H9 (cell line): ENCODE data around the gene TMPRSS9. TPM values are rescaled to one million over a fixed set of nuclear protein-coding genes. Genes with fewer than 3 reads are reported as not detected.

Experiments
- DNase-seq: peaks from one replicate; pipeline ENCODE4 v3.0.0-alpha.2; 2017
- H2AFZ ChIP-seq: one replicate; pipeline ENCODE4 v1.6.1; 2013; ENCODE audit warnings: mild to moderate bottlenecking, low read length, control low read depth, moderate library complexity
- H2AK5ac ChIP-seq: 2 replicates; pipeline ENCODE4 v1.6.1; 2013; ENCODE audit warnings: low read length, control low read depth, mixed read lengths; ENCODE audit not compliant: insufficient read length
- H2BK120ac ChIP-seq: one replicate; pipeline ENCODE4 v1.6.1; 2013; ENCODE audit warnings: low read depth, mild to moderate bottlenecking, low read length, control low read depth, inconsistent platforms; ENCODE audit not compliant: poor library complexity, severe bottlenecking
- H2BK12ac ChIP-seq: 2 replicates; pipeline ENCODE4 v1.6.1; 2013; ENCODE audit warnings: low read length, control low read depth, mixed read lengths, low read depth; ENCODE audit not compliant: insufficient read length
- H2BK15ac ChIP-seq: 2 replicates; pipeline ENCODE4 v1.6.1; 2013; ENCODE audit warnings: low read depth, low read length, control low read depth
- H2BK20ac ChIP-seq: one replicate; pipeline ENCODE4 v1.6.1; 2013; ENCODE audit warnings: low read depth, mild to moderate bottlenecking, low read length, control low read depth, inconsistent platforms; ENCODE audit not compliant: poor library complexity, severe bottlenecking
- H2BK5ac ChIP-seq: 2 replicates; pipeline ENCODE4 v1.6.1; 2013; ENCODE audit warnings: low read length, control low read depth, mixed read lengths; ENCODE audit not compliant: insufficient read length
- H3K14ac ChIP-seq: 2 replicates; pipeline ENCODE4 v1.6.1; 2013; ENCODE audit warnings: low read length, control low read depth; ENCODE audit not compliant: insufficient read depth
- H3K18ac ChIP-seq: 2 replicates; pipeline ENCODE4 v1.6.1; 2013; ENCODE audit warnings: low read depth, mild to moderate bottlenecking, mixed read lengths, low read length, control low read depth; ENCODE audit not compliant: insufficient read length
- H3K23ac ChIP-seq: 2 replicates; pipeline ENCODE4 v1.6.1; 2013; ENCODE audit warnings: low read length, control low read depth, mixed read lengths, low read depth; ENCODE audit not compliant: insufficient read length
- H3K23me2 ChIP-seq: 2 replicates; pipeline ENCODE4 v1.6.1; 2013; ENCODE audit warnings: low read depth, mild to moderate bottlenecking, mixed read lengths, low read length, control low read depth; ENCODE audit not compliant: insufficient read length, poor library complexity, severe bottlenecking
- H3K27ac ChIP-seq: 2 replicates; pipeline ENCODE4 v1.5.1; 2013; ENCODE audit warnings: low read length, control low read depth, mixed read lengths, low read depth; ENCODE audit not compliant: insufficient read length
- H3K27me3 ChIP-seq: 2 replicates; pipeline ENCODE4 v1.6.1; 2013; ENCODE audit warnings: low read length, control low read depth, inconsistent platforms; ENCODE audit not compliant: insufficient read depth
- H3K4ac ChIP-seq: 2 replicates; pipeline ENCODE4 v1.6.1; 2013; ENCODE audit warnings: low read depth, mild to moderate bottlenecking, control low read depth, inconsistent platforms, low read length, moderate library complexity
- H3K4me1 ChIP-seq: 2 replicates; pipeline ENCODE4 v1.6.1; 2013; ENCODE audit warnings: low read length, control low read depth, inconsistent platforms; ENCODE audit not compliant: insufficient read depth
- H3K4me2 ChIP-seq: 2 replicates; pipeline ENCODE4 v1.6.1; 2013; ENCODE audit warnings: low read length, control low read depth, mixed read lengths; ENCODE audit not compliant: insufficient read length, insufficient read depth
- H3K56ac ChIP-seq: 2 replicates; pipeline ENCODE4 v1.6.1; 2013; ENCODE audit warnings: low read depth, mild to moderate bottlenecking, mixed read lengths, low read length, control low read depth; ENCODE audit not compliant: insufficient read length
- H3K79me1 ChIP-seq: 2 replicates; pipeline ENCODE4 v1.6.1; 2013; ENCODE audit warnings: low read depth, mild to moderate bottlenecking, moderate library complexity, low read length, control low read depth, inconsistent platforms; ENCODE audit not compliant: insufficient read depth, poor library complexity, severe bottlenecking
- H3K79me2 ChIP-seq: 2 replicates; pipeline ENCODE4 v1.6.1; 2013; ENCODE audit warnings: low read length, control low read depth, inconsistent platforms; ENCODE audit not compliant: insufficient read depth
- H3K9ac ChIP-seq: 2 replicates; pipeline ENCODE4 v1.6.1; 2013; ENCODE audit warnings: low read length, control low read depth, mixed read lengths; ENCODE audit not compliant: insufficient read length; ENCODE audit errors: extremely low read depth
- H3K9me3 ChIP-seq: one replicate; pipeline ENCODE4 v1.6.1; 2013; ENCODE audit warnings: low read depth, low read length, inconsistent platforms; ENCODE audit not compliant: control insufficient read depth
- H3T11ph ChIP-seq: one replicate; pipeline ENCODE4 v1.6.1; 2013; ENCODE audit warnings: mild to moderate bottlenecking, low read length, control low read depth, inconsistent platforms
- H4K20me1 ChIP-seq: one replicate; pipeline ENCODE4 v1.6.1; 2013; ENCODE audit not compliant: control insufficient read depth, insufficient read length, insufficient read depth
- H4K5ac ChIP-seq: 2 replicates; pipeline ENCODE4 v1.6.1; 2013; ENCODE audit warnings: low read depth, mild to moderate bottlenecking, mixed read lengths, low read length, control low read depth; ENCODE audit not compliant: insufficient read length
- H4K8ac ChIP-seq: replicated peaks from 2 replicates; pipeline ENCODE4 v1.6.1; 2013; ENCODE audit warnings: low read length, control low read depth, mixed read lengths, low read depth; ENCODE audit not compliant: insufficient read length
- H4K91ac ChIP-seq: 2 replicates; pipeline ENCODE4 v1.6.1; 2013; ENCODE audit warnings: low read depth, mild to moderate bottlenecking, moderate library complexity, mixed read lengths, low read length, control low read depth; ENCODE audit not compliant: insufficient read length
- H3K27ac Mint-ChIP-seq, 3 experiments: 2 replicates in 2 of 3; 3 replicates in 1 of 3; pipeline ENCODE4 v1.8.0; 2020 to 2021; ENCODE audit warnings: mixed read lengths in 3 of 3, mild to moderate bottlenecking in 1 of 3, moderate library complexity in 1 of 3
- H3K27me3 Mint-ChIP-seq: 2 replicates; pipeline ENCODE4 v1.8.0; 2021; ENCODE audit warnings: low read depth, mild to moderate bottlenecking, moderate library complexity, mixed read lengths
- H3K36me3 Mint-ChIP-seq, 3 experiments: 2 replicates in 2 of 3; 3 replicates in 1 of 3; pipeline ENCODE4 v1.8.0; 2020 to 2021; ENCODE audit warnings: low read depth in 3 of 3, mixed read lengths in 3 of 3; ENCODE audit not compliant: insufficient read depth in 1 of 3
- H3K4me1 Mint-ChIP-seq, 2 experiments: 2 replicates each; pipeline ENCODE4 v1.8.0; 2020; ENCODE audit warnings: mixed read lengths in 2 of 2
- H3K4me3 Mint-ChIP-seq, 2 experiments: 2 replicates in 1 of 2; 3 replicates in 1 of 2; pipeline ENCODE4 v1.8.0; 2020 to 2021; ENCODE audit warnings: mild to moderate bottlenecking in 2 of 2, mixed read lengths in 2 of 2, moderate library complexity in 1 of 2
- H3K9me3 Mint-ChIP-seq, 2 experiments: 2 replicates in 1 of 2; 3 replicates in 1 of 2; pipeline ENCODE4 v1.8.0; 2020; ENCODE audit warnings: mild to moderate bottlenecking in 2 of 2, mixed read lengths in 2 of 2, moderate library complexity in 1 of 2
- WGBS: extraction: QIAGEN DNeasy Blood & Tissue Kit; methylation state at CpG from one replicate; pipeline ENCODE4 v1.1.7; 2013; ENCODE audit warnings: missing lambda C conversion rate, low lambda C conversion rate, mixed read lengths; ENCODE audit not compliant: insufficient read length; ENCODE audit errors: extremely low coverage; 5-methylcytosine and 5-hydroxymethylcytosine counted together
- total RNA-seq: library from RNA; stranded (reverse); gene quantifications from 2 replicates; pipeline ENCODE4 v1.2.1, GENCODE V29; 2021
- TF ChIP-seq, protein P1 (sequence below): fragments of 200-600 bp; sonication (generic); conservative IDR thresholded peaks from 3 replicates; pipeline ENCODE4 v1.8.0; 2021; ENCODE audit warnings: antibody characterized with exemption, mild to moderate bottlenecking

The TMPRSS9 gene
- total RNA-seq, 1 experiment from 2014 or later = 0.24 TPM

DNA sequence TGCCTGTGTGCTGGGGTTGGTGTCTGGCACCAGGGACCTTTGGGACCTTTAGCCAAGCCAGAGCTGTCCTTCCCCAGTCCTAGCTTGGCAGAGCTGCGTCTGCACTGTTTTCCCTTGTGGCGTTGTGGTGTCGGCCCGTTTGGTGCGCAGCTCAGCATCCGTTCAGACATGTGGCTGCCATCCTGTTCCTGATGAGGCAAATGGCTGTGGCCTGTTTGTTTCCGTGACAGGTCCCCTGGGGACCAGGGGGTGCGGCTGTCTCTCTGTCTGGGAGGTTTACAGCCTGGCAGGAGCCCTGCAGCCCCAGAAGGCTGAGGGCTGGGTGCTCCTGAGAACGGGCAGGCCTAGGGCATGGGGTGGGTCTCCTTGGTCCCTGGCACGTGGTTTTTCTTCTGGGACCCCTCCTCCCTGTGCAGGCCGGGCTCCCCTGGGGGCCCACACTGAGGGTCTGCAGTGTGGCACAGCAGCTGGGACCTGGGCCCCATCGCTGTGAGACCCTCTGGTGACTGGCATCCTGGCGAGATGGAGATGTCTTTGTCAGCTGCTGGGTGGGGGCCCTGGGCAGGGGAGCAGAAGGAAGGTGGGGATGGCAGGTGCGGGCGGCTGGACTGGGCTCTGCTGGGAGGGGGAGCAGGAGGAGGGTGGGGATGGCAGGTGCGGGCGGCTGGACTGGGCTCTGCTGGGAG is 27.6 kb upstream of the TMPRSS9 start:
- H2BK15ac ChIP-seq = no peak overlapping the region
- H3K4me1 ChIP-seq = peaks cover 5% of the 10 kb centered on the region; the same call in 1 of the 2 replicates
- H2AK5ac ChIP-seq = no peak overlapping the region
- no peak overlapping the region; the same call in 1 of the 2 replicates for H3K14ac ChIP-seq
- no peak overlapping the region for H2BK12ac ChIP-seq
- peak overlapping the region in 1 of 3 experiments; percentile 69; a peak in 1 of 7 replicates for H3K27ac Mint-ChIP-seq
- peaks cover 2% of the 10 kb centered on the region for H3K79me1 ChIP-seq
- no peak overlapping the region for H4K5ac ChIP-seq
- peaks cover 30 to 48% of the 10 kb centered on the region in 2 experiments for H3K4me1 Mint-ChIP-seq
- H2BK20ac ChIP-seq = no peak overlapping the region
- H3K79me2 ChIP-seq = peaks cover 7% of the 10 kb centered on the region; the same call in 1 of the 2 replicates
- no peak overlapping the region for H2BK5ac ChIP-seq
- no peak overlapping the region for H3K56ac ChIP-seq
- H3K9ac ChIP-seq = no peak overlapping the region
- no peak overlapping the region for H2AFZ ChIP-seq
- peaks cover 3 to 6% of the 10 kb centered on the region in 2 experiments; a peak in 4 of 5 replicates for H3K9me3 Mint-ChIP-seq
- no peak overlapping the region for H3K4me2 ChIP-seq
- no peak overlapping the region for H2BK120ac ChIP-seq
- no CpG with 5 or more reads among the region's 17 CpGs for WGBS
- H4K20me1 ChIP-seq = peaks cover 5% of the 10 kb centered on the region
- no peak overlapping the region for H3K4ac ChIP-seq
- H3K27me3 ChIP-seq = no peaks in the 10 kb centered on the region
- no peak overlapping the region for H3K18ac ChIP-seq
- no peak overlapping the region for H3K4me3 Mint-ChIP-seq
- H3K27me3 Mint-ChIP-seq = peaks cover 1% of the 10 kb centered on the region; the same call in 1 of the 2 replicates
- DNase-seq = no peak
- H3K23me2 ChIP-seq = peaks cover 9% of the 10 kb centered on the region
- no peak overlapping the region for H3T11ph ChIP-seq
- no peak overlapping the region for H3K23ac ChIP-seq
- H3K36me3 Mint-ChIP-seq = peaks cover 7 to 19% (median 10%) of the 10 kb centered on the region in 3 experiments
- no peak overlapping the region for H4K91ac ChIP-seq
- H3K27ac ChIP-seq = no peak overlapping the region
- TF ChIP-seq, protein P1, sequence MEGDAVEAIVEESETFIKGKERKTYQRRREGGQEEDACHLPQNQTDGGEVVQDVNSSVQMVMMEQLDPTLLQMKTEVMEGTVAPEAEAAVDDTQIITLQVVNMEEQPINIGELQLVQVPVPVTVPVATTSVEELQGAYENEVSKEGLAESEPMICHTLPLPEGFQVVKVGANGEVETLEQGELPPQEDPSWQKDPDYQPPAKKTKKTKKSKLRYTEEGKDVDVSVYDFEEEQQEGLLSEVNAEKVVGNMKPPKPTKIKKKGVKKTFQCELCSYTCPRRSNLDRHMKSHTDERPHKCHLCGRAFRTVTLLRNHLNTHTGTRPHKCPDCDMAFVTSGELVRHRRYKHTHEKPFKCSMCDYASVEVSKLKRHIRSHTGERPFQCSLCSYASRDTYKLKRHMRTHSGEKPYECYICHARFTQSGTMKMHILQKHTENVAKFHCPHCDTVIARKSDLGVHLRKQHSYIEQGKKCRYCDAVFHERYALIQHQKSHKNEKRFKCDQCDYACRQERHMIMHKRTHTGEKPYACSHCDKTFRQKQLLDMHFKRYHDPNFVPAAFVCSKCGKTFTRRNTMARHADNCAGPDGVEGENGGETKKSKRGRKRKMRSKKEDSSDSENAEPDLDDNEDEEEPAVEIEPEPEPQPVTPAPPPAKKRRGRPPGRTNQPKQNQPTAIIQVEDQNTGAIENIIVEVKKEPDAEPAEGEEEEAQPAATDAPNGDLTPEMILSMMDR = no peak
- H3K9me3 ChIP-seq = no peaks in the 10 kb centered on the region
- no peak overlapping the region for H4K8ac ChIP-seq
